GM12801 (cell line): ENCODE results near the gene SPAG5.

Experiments used
- TF ChIP-seq, protein P1 (sequence below): IDR thresholded peaks from one replicate; pipeline ENCODE4 v1.5.1; 2011; ENCODE audit warnings: control low read depth; ENCODE audit not compliant: insufficient read length; ENCODE audit errors: extremely low read depth

The SPAG5 gene

DNA sequence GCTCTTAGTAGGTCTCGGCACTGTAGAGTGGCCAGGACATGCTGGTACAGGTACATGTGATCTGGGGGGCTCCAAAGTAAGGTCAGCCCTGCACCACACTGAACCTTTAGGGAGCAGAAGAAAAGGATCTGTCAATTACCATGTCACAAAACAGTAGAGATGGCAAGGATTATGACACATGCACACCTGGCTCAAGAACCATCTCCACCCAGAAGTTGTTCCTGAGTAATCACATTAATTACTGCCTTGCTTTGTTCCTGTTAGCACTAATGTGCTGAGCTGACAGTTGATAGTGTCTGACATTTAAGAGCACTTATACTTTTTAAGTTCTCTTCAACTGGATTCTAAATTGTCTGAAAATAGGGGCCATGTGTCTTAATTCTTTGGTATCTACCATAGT, 36.7 kb upstream of the SPAG5 start:
- TF ChIP-seq, protein P1, sequence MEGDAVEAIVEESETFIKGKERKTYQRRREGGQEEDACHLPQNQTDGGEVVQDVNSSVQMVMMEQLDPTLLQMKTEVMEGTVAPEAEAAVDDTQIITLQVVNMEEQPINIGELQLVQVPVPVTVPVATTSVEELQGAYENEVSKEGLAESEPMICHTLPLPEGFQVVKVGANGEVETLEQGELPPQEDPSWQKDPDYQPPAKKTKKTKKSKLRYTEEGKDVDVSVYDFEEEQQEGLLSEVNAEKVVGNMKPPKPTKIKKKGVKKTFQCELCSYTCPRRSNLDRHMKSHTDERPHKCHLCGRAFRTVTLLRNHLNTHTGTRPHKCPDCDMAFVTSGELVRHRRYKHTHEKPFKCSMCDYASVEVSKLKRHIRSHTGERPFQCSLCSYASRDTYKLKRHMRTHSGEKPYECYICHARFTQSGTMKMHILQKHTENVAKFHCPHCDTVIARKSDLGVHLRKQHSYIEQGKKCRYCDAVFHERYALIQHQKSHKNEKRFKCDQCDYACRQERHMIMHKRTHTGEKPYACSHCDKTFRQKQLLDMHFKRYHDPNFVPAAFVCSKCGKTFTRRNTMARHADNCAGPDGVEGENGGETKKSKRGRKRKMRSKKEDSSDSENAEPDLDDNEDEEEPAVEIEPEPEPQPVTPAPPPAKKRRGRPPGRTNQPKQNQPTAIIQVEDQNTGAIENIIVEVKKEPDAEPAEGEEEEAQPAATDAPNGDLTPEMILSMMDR, result no peak

DNA sequence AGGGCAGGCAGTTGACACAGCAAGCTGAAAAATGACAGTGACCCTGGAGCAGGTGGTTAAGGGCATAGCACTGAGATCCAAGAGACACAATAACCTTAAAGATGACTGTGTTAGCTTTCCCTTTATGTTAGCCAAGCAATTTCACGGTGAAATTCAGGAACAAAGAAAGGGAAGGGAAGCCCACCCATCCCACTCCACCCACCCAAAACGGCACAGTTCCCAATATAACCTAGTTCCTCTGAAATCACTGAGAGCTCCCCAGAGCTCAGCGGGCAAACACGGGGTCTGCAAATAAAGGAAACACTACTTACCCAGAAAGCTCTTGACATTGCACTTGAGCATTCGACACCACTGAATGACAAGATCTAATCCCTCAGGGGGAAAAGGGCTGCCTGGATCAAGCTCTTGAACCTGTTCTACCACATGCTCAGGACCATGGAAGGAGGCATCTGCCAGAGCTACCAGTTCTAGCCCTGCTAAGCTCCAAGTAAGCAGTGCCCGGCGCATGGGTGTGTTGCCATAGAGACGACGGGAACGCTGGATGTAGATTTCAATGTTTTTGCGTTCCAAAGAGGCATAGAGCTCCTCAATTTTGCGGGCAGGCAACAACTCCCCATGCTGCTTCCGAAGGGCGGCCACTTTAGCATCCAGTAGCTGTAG, 35.5 kb upstream of the SPAG5 start:
- TF ChIP-seq, protein P1, result no peak

DNA sequence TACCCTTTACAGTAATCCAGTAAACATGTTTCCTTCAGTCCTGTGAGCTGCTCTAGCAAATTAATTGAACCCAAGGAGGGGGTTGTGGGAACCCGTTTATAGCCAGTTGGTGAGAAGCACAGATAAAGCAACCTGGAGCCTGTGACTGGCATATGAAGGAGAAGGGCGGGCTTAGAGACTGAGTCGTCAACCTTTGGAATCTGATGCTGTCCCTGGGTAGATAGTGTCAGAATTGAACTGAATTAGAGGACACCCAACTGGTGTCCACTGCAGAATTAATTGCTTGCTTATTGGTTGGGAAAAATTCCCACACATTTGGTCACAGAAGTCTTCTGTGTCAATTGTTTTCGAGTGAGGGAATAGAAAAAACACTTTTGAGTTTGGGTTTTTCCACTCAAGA, 28.0 kb upstream of the SPAG5 start:
- TF ChIP-seq, protein P1, result no peak

DNA sequence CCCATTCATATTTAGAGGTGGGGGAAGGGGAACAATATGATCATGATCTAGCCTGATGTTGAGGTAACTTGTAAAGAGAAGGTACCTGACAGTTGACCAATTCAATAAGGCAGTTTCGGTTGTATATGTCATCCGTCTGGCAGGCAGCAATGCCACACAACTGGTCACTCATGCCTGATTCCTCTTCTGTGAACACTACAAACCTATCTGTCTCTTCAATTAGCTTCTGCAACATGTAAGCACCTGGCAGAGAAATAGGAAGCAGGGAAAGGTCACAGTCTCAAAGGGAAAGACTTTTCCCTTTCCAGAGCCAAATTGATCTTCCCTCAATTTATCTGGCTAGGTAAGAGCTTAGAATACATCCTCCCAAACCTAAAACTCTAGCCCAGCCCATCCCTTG, 25.3 kb upstream of the SPAG5 start:
- TF ChIP-seq, protein P1, result no peak

DNA sequence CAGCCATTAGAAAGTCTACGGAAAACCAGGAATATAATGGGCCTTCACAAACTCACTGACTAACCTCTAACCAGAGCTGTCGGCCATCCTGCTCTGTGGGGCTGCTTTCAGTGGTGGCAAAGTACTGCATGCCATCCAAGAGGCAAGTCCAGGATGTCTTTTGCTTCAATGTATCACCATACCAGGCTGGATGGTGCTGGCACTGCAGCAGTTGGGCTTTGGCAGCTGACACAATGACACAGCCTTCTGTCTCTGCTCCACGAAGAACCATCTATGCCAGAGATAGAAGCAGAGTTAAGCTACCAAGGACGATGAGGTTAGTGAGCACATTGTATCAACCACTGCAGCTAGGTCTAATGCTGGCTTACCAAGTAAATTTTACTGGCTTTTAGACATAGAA, 24.9 kb upstream of the SPAG5 start:
- TF ChIP-seq, protein P1, result no peak

DNA sequence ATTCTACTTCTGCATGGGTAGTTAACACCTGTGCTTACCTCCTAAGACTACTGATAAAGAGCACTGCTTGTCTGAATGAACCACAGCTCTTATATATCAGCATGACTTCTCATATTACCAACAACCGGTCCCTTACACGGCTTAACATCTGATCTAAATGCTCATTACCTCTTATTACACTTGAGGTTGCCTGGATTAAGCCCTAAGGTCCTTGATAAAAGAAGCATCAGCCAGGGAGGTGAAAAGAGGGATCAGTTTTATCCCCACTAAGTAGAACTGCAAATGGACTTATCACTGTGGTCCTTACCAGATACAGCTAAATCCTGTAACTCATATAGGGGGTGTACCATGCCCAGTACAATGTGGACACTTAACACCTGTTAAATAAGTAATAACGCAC, 23.4 kb upstream of the SPAG5 start:
- TF ChIP-seq, protein P1, result no peak

DNA sequence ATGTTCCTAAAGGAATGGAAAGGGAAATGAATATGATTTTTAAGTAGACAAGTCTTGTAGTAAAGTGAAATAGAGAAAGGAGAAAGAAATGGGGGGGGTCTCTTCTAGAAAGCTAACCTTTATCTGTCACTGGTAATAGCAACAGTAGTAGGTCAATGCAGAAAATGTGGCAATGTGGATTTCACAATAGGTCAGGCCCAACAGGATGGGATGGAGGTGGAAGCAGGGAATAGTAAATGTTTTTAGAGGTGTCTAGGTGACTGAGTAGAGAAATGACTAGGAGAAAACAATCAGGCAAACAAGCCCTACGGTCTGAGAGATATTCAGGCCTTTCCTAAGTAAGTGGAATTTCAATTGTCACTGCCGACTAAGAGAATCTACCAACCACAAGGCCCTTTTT, 21.2 kb upstream of the SPAG5 start:
- TF ChIP-seq, protein P1, result no peak
